HepG2 (cell line): ENCODE results near the gene SLC38A2. TPM values are rescaled to one million over a fixed set of nuclear protein-coding genes. Genes with fewer than 3 reads are reported as not detected.
A peak's percentile ranks its signal among the peaks of the same experiment; 100 is the strongest.

ENCODE experiments used
- ARID5B ChIP-seq: IDR thresholded peaks from 2 replicates; pipeline ENCODE4 v1.4.0; 2020; ENCODE audit warnings: mild to moderate bottlenecking, missing genetic modification reagents
- ESRRA ChIP-seq: sonication (generic); formaldehyde crosslinking; IDR thresholded peaks from 2 replicates; pipeline ENCODE4 v1.5.1; 2020; ENCODE audit warnings: mild to moderate bottlenecking, low read depth, missing genetic modification reagents
- FOXP1 ChIP-seq, 2 experiments: fragments of 450-650 bp in 1 of 2; IDR thresholded peaks; 2 replicates each; pipeline ENCODE4 v1.6.1; 2017 to 2018; ENCODE audit warnings: antibody characterized with exemption in 1 of 2
- KDM2A ChIP-seq: sonication (generic); formaldehyde crosslinking; IDR thresholded peaks from 2 replicates; pipeline ENCODE4 v1.4.0; 2020; ENCODE audit warnings: low read depth, missing genetic modification reagents, borderline replicate concordance
- KLF16 ChIP-seq, 2 experiments: sonication (generic) in 1 of 2; formaldehyde crosslinking in 1 of 2; IDR thresholded peaks; 2 replicates each; pipeline versions ENCODE4 v1.6.1 to v1.8.0; 2016 to 2023; ENCODE audit warnings: missing genetic modification reagents in 2 of 2, missing compliant biosample characterization in 1 of 2
- MBNL3 ChIP-seq: fragments of 250-450 bp; sonication (Bioruptor Pico); conservative IDR thresholded peaks from 2 replicates; pipeline ENCODE4 v1.8.0; 2022; ENCODE audit warnings: mild to moderate bottlenecking, inconsistent platforms
- NONO ChIP-seq, 2 experiments: fragments of 450-650 bp in 1 of 2; sonication (generic) in 1 of 2; formaldehyde crosslinking in 1 of 2; IDR thresholded peaks in 1 of 2; conservative IDR thresholded peaks in 1 of 2; 2 replicates each; pipeline versions ENCODE4 v1.6.1 to v1.8.0; 2017 to 2022; ENCODE audit warnings: mild to moderate bottlenecking in 1 of 2, missing genetic modification reagents in 1 of 2, moderate library complexity in 1 of 2
- RFXAP ChIP-seq: sonication (generic); formaldehyde crosslinking; IDR thresholded peaks from 2 replicates; pipeline ENCODE4 v1.4.0; 2020; ENCODE audit warnings: missing genetic modification reagents, borderline replicate concordance
- SAFB2 ChIP-seq: sonication (generic); formaldehyde crosslinking; IDR thresholded peaks from 2 replicates; pipeline ENCODE4 v1.5.1; 2020; ENCODE audit warnings: missing genetic modification reagents, low read depth, mild to moderate bottlenecking, borderline replicate concordance
- THRA ChIP-seq: sonication (generic); formaldehyde crosslinking; IDR thresholded peaks from 2 replicates; pipeline ENCODE4 v1.4.0; 2020; ENCODE audit warnings: missing genetic modification reagents, borderline replicate concordance
- UBTF ChIP-seq: sonication (generic); formaldehyde crosslinking; IDR thresholded peaks from 2 replicates; pipeline ENCODE4 v1.4.0; 2020; ENCODE audit warnings: mild to moderate bottlenecking, missing genetic modification reagents
- ZNF138 ChIP-seq: sonication (generic); formaldehyde crosslinking; IDR thresholded peaks from 2 replicates; pipeline ENCODE4 v1.5.0; 2020; ENCODE audit warnings: mild to moderate bottlenecking, low read depth, missing genetic modification reagents
- ZNF3 ChIP-seq: IDR thresholded peaks from 2 replicates; pipeline ENCODE4 v1.7.0; 2017; ENCODE audit warnings: inconsistent platforms
- ZNF773 ChIP-seq: sonication (generic); formaldehyde crosslinking; IDR thresholded peaks from 2 replicates; pipeline ENCODE4 v1.4.0; 2020; ENCODE audit warnings: missing genetic modification reagents, borderline replicate concordance
- polyA plus RNA-seq, 8 experiments: library from polyadenylated mRNA; depleted of rRNA in 3 of 8; stranded (reverse) in 7 of 8; unstranded in 1 of 8; fragments of >200 nt; fragmentation: Illumina TruSeq in 4 of 8; extraction: Trizol in 4 of 8; gene quantifications; 2 replicates each; pipeline versions ENCODE4 v1.2.1 to v1.2.3, GENCODE V29; 2011 to 2016; ENCODE audit warnings: low read depth in 4 of 8, missing spikeins in 1 of 8, mixed read lengths in 1 of 8; ENCODE audit not compliant: insufficient read depth in 1 of 8
- total RNA-seq, 5 experiments: library from RNA; depleted of rRNA; stranded (reverse); fragments of >200 nt; fragmentation: Illumina TruSeq; extraction: Trizol; gene quantifications; 2 replicates each; pipeline ENCODE4 v1.2.3, GENCODE V29; 2016; ENCODE audit warnings: low read depth in 1 of 5

Gene SLC38A2
- total and polyA plus RNA-seq, 2 of the 13 experiments (the other 11 are each of a cell fraction or from before 2014, with no cell fraction given) = 368 to 880 TPM

- TF ChIP-seq RFXAP (CRISPR knock-in tag) = no peak
- no peak for TF ChIP-seq NONO (IDR thresholded peaks at IDR 0.05)
- TF ChIP-seq NONO (CRISPR knock-in tag; conservative IDR thresholded peaks at IDR 0.05) = no peak; the same call in 1 of the 2 replicates
- TF ChIP-seq ARID5B (CRISPR knock-in tag) = peak; percentile 69
- TF ChIP-seq ZNF773 (CRISPR knock-in tag) = 0 out of 2 replicates have a peak, but pooled peaks have one; percentile 41
- TF ChIP-seq THRA (CRISPR knock-in tag) = 0 out of 2 replicates have a peak, but pooled peaks have one; percentile 64
- TF ChIP-seq MBNL3 (CRISPR knock-in tag) = no peak
- peak; percentile 48; the same call in 1 of the 2 replicates for TF ChIP-seq ESRRA (CRISPR knock-in tag)
- 0 out of 2 replicates have a peak, but pooled peaks have one; percentile 12 for TF ChIP-seq ZNF138 (CRISPR knock-in tag)
- TF ChIP-seq SAFB2 (CRISPR knock-in tag) = peak; percentile 73
- TF ChIP-seq KLF16 (CRISPR knock-in tag; IDR thresholded peaks at IDR 0.05) = peak in 1 of 2 experiments; percentile 78; a peak in 2 of 4 replicates
- TF ChIP-seq ZNF3 = no peak
- peak; percentile 83 for TF ChIP-seq KDM2A (CRISPR knock-in tag)
- TF ChIP-seq FOXP1 (IDR thresholded peaks at IDR 0.05) = no peak
- TF ChIP-seq FOXP1 (CRISPR knock-in tag; IDR thresholded peaks at IDR 0.05) = peak; percentile 17; the same call in 1 of the 2 replicates
- TF ChIP-seq UBTF (CRISPR knock-in tag) = peak; percentile 61
Observed at GRCh38 chr12:46383654-46384450, 11.3 kb upstream of the SLC38A2 start (continued).
